NB4 (cell line): Measurements from ENCODE around the gene AGPAT3.

Experiments
- DNase-seq: peaks from one replicate; pipeline ENCODE4 v3.0.0; 2010; ENCODE audit warnings: low read depth
- H3K4me3 ChIP-seq: one replicate; pipeline ENCODE4 v1.5.1; 2011; ENCODE audit warnings: mild to moderate bottlenecking, low read depth, low read length, moderate library complexity
- CTCF ChIP-seq: IDR thresholded peaks from one replicate; pipeline ENCODE4 v1.5.1; 2012; ENCODE audit warnings: low read depth, low read length
- MAX ChIP-seq: IDR thresholded peaks from 2 replicates; pipeline ENCODE4 v1.6.1; 2011; ENCODE audit warnings: low read depth, low read length
- MYC ChIP-seq: IDR thresholded peaks from 2 replicates; pipeline ENCODE4 v1.6.1; 2011; ENCODE audit warnings: low read depth, low read length
- POLR2A ChIP-seq: IDR thresholded peaks from 2 replicates; pipeline ENCODE4 v1.6.1; 2011; ENCODE audit warnings: mild to moderate bottlenecking; ENCODE audit not compliant: insufficient read length; ENCODE audit errors: extremely low read depth

The AGPAT3 gene

GRCh38 chr21:43942201-43942600 is 77.2 kb downstream of the AGPAT3 start:
- no peak for DNase-seq
- H3K4me3 ChIP-seq = no peak overlapping the region
- TF ChIP-seq MYC = no peak

GRCh38 chr21:43942621-43943020 is 77.6 kb downstream of the AGPAT3 start:
- TF ChIP-seq MYC (no peak), MAX (no peak), CTCF (no peak), POLR2A (no peak)
- H3K4me3 ChIP-seq = no peak overlapping the region
- no peak for DNase-seq

GRCh38 chr21:43943512-43944077 is 78.6 kb downstream of the AGPAT3 start:
- DNase-seq = no peak
- no peak overlapping the region for H3K4me3 ChIP-seq
- TF ChIP-seq MYC = no peak
- TF ChIP-seq POLR2A = no peak
- no peak for TF ChIP-seq CTCF
- TF ChIP-seq MAX = no peak

GRCh38 chr21:43944078-43944633 is 79.1 kb downstream of the AGPAT3 start:
- no peak for DNase-seq
- TF ChIP-seq MAX = no peak
- no peak for TF ChIP-seq CTCF
- TF ChIP-seq POLR2A = no peak
- TF ChIP-seq MYC = no peak
- H3K4me3 ChIP-seq = no peak overlapping the region

GRCh38 chr21:43944757-43945156 is 79.7 kb downstream of the AGPAT3 start:
- H3K4me3 ChIP-seq = no peak overlapping the region
- TF ChIP-seq POLR2A (no peak), MAX (no peak), MYC (no peak), CTCF (no peak)
- no peak for DNase-seq

- H3K4me3 ChIP-seq = no peak overlapping the region
- TF ChIP-seq POLR2A (no peak), MYC (no peak), CTCF (no peak), MAX (no peak)
- DNase-seq = no peak
Measured at GRCh38 chr21:43948740-43949498, 83.9 kb downstream of the AGPAT3 start.
